Upper lobe of right lung (tissue), 1 donor: Measurements from ENCODE around the gene PPIA. TPM values are rescaled to one million over a fixed set of nuclear protein-coding genes. Genes with fewer than 3 reads are reported as not detected.

Experiments
- ATAC-seq: fragments of 200-7000 bp; cut with Tn5 transposase; one replicate; pipeline ENCODE4 v1.9.1; 2020; ENCODE audit warnings: mild to moderate bottlenecking, moderate library complexity
- DNase-seq: peaks from one replicate; pipeline ENCODE4 v3.0.0-alpha.2; 2020
- H3K27ac ChIP-seq: fragments of 200-600 bp; one replicate; pipeline ENCODE4 v1.8.0; 2022
- H3K27me3 ChIP-seq: fragments of 200-600 bp; one replicate; pipeline ENCODE4 v1.8.0; 2022; ENCODE audit warnings: mild to moderate bottlenecking
- H3K36me3 ChIP-seq: fragments of 200-600 bp; one replicate; pipeline ENCODE4 v1.8.0; 2022
- H3K4me1 ChIP-seq: fragments of 200-600 bp; one replicate; pipeline ENCODE4 v1.8.0; 2022
- H3K4me3 ChIP-seq: fragments of 200-600 bp; one replicate; pipeline ENCODE4 v1.8.0; 2022; ENCODE audit warnings: mild to moderate bottlenecking
- H3K9me3 ChIP-seq: fragments of 200-600 bp; one replicate; pipeline ENCODE4 v1.8.0; 2022
- intact Hi-C: fragments of 100-400 bp; cut with DNase I; formaldehyde crosslinking; loops from one replicate; pipeline ENCODE4 v1.11.0; 2022
- long read RNA-seq: library from polyadenylated mRNA; unstranded; transcript quantifications from one replicate; pipeline ENCODE4 v2.0.0, GENCODE V29; 2021
- total RNA-seq: library from RNA; stranded (reverse); fragmentation: NEBNext Ultra II Directional; extraction: Animal tissue kit (Norgen Biotek cat#: 25700); gene quantifications from one replicate; pipeline ENCODE4 v1.2.1, GENCODE V29; 2021
- TF ChIP-seq, protein P1 (sequence below): fragments of 200-600 bp; IDR thresholded peaks from one replicate; pipeline ENCODE4 v1.8.0; 2022; ENCODE audit warnings: antibody characterized with exemption
- donor health status: DM: no; HTN: yes; CAD: no; lungs with severe emphysema.

PPIA gene
- total RNA-seq: 970 TPM
- long read RNA-seq, transcript PPIA-201 (6 exons, 818 nt): minor isoform, 8 of 678 reads
- long read RNA-seq, transcript PPIA-208 (6 exons, 907 nt): minor isoform, 11 of 678 reads
- long read RNA-seq, transcript PPIA-204 (5 exons, 2,238 nt): major isoform, 627 of 678 reads
- long read RNA-seq, partial matches to known transcripts: 25 of 678 reads
- long read RNA-seq, other reads (novel, unspliced or antisense): 7 of 678 reads

DNA sequence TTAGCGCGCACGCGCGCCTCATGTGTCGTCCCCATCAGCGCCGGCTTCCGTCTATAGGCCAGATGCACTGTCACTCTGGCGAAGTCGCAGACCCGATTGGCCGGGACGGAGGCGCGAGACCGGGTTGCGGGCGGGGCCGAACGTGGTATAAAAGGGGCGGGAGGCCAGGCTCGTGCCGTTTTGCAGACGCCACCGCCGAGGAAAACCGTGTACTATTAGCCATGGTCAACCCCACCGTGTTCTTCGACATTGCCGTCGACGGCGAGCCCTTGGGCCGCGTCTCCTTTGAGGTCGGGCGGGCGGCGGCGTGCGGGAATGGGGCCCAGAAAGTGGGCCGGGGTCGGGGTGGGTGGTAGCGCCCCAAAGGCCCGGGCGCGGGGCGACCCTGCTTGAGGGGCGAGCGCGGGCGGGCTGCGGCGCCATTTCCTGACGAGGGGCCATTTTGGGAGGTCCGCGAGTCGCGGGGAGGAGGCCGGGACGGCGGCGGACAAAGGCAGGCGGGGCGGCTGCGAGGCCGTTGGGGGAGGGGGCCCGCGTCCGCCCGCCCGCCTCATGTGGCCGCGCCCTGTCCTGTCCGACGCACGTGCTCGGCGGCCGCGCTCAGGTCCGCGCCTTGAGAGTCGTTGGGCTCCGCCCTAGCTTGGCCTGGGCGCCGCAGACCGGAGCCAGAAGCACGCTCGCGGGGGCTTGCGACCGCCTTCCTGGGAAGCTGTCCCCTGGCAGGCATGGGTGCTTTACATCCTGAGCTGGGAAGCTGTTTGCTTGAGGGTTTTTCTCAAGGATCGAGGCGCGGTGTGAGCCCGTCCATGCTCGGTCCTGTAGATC lies at the start of gene PPIA:
Gene PPIA (plus strand): TSS at position 178 of the 825 bp plus-strand sequence. CDS start 44 bp downstream, at position 222.
- Histone ChIP-seq H3K27ac (peak within 1 kb of the TSS; percentile 99), H3K36me3 (peaks cover 36% of the 10 kb centered on the region), H3K4me3 (peak within 1 kb of the TSS; percentile 92), H3K9me3 (no peaks in the 10 kb centered on the region), H3K4me1 (peaks cover 22% of the 10 kb centered on the region), H3K27me3 (no peaks in the 10 kb centered on the region)
- intact Hi-C loops: no loop called here
- ATAC-seq: peak; percentile 95
- peak; percentile 99 for DNase-seq
- TF ChIP-seq, protein P1, sequence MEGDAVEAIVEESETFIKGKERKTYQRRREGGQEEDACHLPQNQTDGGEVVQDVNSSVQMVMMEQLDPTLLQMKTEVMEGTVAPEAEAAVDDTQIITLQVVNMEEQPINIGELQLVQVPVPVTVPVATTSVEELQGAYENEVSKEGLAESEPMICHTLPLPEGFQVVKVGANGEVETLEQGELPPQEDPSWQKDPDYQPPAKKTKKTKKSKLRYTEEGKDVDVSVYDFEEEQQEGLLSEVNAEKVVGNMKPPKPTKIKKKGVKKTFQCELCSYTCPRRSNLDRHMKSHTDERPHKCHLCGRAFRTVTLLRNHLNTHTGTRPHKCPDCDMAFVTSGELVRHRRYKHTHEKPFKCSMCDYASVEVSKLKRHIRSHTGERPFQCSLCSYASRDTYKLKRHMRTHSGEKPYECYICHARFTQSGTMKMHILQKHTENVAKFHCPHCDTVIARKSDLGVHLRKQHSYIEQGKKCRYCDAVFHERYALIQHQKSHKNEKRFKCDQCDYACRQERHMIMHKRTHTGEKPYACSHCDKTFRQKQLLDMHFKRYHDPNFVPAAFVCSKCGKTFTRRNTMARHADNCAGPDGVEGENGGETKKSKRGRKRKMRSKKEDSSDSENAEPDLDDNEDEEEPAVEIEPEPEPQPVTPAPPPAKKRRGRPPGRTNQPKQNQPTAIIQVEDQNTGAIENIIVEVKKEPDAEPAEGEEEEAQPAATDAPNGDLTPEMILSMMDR: no peak

DNA sequence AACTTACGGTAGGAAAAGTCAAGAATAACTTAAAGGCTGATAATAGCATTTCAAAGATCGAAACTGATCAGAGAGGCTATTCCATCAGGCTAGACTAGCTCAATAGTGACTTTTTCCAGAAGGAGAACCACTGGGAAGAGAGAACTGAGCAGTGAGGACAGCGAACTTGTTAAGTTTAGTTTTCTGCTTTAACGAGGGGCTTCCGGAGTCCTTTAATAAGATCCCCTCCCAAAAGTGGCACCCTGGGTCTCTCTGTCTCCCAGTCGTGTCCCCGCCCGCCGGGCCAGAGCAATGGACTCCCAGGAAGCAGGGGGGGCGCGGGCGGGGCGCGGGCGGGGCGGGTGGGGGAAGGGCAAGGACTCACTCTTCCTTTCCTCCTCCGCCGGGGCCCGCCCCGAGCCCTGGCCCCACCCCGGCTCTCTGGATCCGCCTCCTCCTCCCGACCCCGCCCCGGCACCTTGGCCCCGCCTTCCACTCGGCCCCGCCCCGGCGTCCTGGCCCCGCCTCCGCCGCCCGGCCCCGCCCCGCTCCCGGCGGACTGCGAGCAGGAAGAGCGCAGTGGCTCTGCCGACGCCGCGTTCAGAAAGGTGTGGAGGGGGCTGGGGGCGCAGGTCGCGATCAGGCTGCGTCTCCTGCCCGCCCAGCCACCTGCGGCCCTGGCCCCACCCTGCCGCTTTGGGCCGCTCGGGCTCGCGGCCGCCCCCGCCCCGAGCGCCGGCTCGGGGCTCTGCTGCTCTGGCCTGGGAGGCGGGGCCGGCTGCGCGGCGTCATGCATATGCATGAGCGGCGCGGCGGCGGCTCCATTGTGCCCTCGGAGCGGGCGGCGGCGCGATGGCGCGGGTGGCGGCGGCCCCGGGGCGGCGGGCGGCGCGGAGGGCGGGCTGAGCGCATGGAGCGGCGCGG lies 48.2 kb upstream of the PPIA start, which contains the start of gene ZMIZ2:
Gene ZMIZ2 (plus strand): TSS at position 803 of the 903 bp plus-strand sequence. CDS start 7,403 bp downstream, outside the sequence.
- intact Hi-C loops: no loop called here
- peak within 1 kb of the TSS; percentile 96 for H3K27ac ChIP-seq
- DNase-seq: peak; percentile 97

GRCh38 chr7:44748948-44749731 lies 47.3 kb upstream of the PPIA start:
- H3K27ac ChIP-seq: peak overlapping the region; percentile 78
- DNase-seq (no peak), ATAC-seq (peak; percentile 3)
- peak overlapping the region; percentile 78 for H3K4me3 ChIP-seq
- H3K27me3 ChIP-seq: no peaks in the 10 kb centered on the region
- no peaks in the 10 kb centered on the region for H3K9me3 ChIP-seq
- intact Hi-C loops: no loop called here
- TF ChIP-seq, protein P1: no peak
- H3K4me1 ChIP-seq: peaks cover 26% of the 10 kb centered on the region
- no peaks in the 10 kb centered on the region for H3K36me3 ChIP-seq

More for the DNA sequence above, 48.2 kb upstream of the PPIA start, which contains the start of gene ZMIZ2:
- TF ChIP-seq, protein P1: no peak
- ATAC-seq: peak; percentile 99
- Histone ChIP-seq H3K9me3 (no peaks in the 10 kb centered on the region), H3K4me1 (peaks cover 22% of the 10 kb centered on the region), H3K4me3 (peak within 1 kb of the TSS; percentile 78), H3K36me3 (no peaks in the 10 kb centered on the region), H3K27me3 (no peaks in the 10 kb centered on the region)

GRCh38 chr7:44749992-44750391 lies 46.5 kb upstream of the PPIA start:
- H3K4me1 ChIP-seq: peaks cover 35% of the 10 kb centered on the region
- H3K4me3 ChIP-seq: peak overlapping the region; percentile 78
- no peaks in the 10 kb centered on the region for H3K27me3 ChIP-seq
- TF ChIP-seq, protein P1: no peak
- ATAC-seq: no peak
- H3K9me3 ChIP-seq: no peaks in the 10 kb centered on the region
- intact Hi-C loops: no loop called here
- H3K36me3 ChIP-seq: no peaks in the 10 kb centered on the region
- no peak for DNase-seq
- H3K27ac ChIP-seq: no peak overlapping the region
